GM19193 (cell line): ENCODE data around the gene ATP11A.

Experiments used
- POLR2A ChIP-seq: IDR thresholded peaks from 4 replicates; pipeline ENCODE4 v1.6.1; 2011; ENCODE audit not compliant: insufficient read depth, insufficient read length; ENCODE audit errors: extremely low read depth

ATP11A gene

GRCh38 chr13:112680741-112681360 is 9.0 kb upstream of the ATP11A start:
- TF ChIP-seq POLR2A, result no peak

- no peak for TF ChIP-seq POLR2A
Observed at GRCh38 chr13:112683581-112683980, 6.3 kb upstream of the ATP11A start.

- no peak for TF ChIP-seq POLR2A
Observed at GRCh38 chr13:112684071-112684845, 5.6 kb upstream of the ATP11A start.

- TF ChIP-seq POLR2A, result no peak
Observed at GRCh38 chr13:112685896-112686295, 3.9 kb upstream of the ATP11A start.

- no peak for TF ChIP-seq POLR2A
Observed at GRCh38 chr13:112686364-112686763, 3.5 kb upstream of the ATP11A start.

GRCh38 chr13:112686987-112687386 is 2.9 kb upstream of the ATP11A start:
- no peak for TF ChIP-seq POLR2A

GRCh38 chr13:112687836-112688559 is 1.8 kb upstream of the ATP11A start:
- TF ChIP-seq POLR2A, result no peak

- TF ChIP-seq POLR2A, result no peak
Observed at GRCh38 chr13:112688560-112689302, 1.1 kb upstream of the ATP11A start.

- no peak for TF ChIP-seq POLR2A
Observed at GRCh38 chr13:112690283-112690929, 568 bp downstream of the ATP11A start.

- TF ChIP-seq POLR2A, result no peak
Observed at GRCh38 chr13:112692104-112692503, 2.3 kb downstream of the ATP11A start.

GRCh38 chr13:112692586-112692985 is 2.7 kb downstream of the ATP11A start:
- TF ChIP-seq POLR2A, result no peak

- TF ChIP-seq POLR2A, result no peak
Observed at GRCh38 chr13:112693831-112694497, 4.1 kb downstream of the ATP11A start.

- no peak for TF ChIP-seq POLR2A
Observed at GRCh38 chr13:112695121-112695520, 5.3 kb downstream of the ATP11A start.

- no peak for TF ChIP-seq POLR2A
Observed at GRCh38 chr13:112696001-112696868, 6.4 kb downstream of the ATP11A start.
